ENCODE data around the gene RCAN1.

RCAN1 gene

GRCh38 chr21:34648739-34649297, 33.9 kb upstream of the RCAN1 start:
- DNase-seq (ENCODE audit: low read depth): no peak
- no peak for TF ChIP-seq CTCF (conservative IDR thresholded peaks at IDR 0.05; ENCODE audit: low read depth, low read length)
- H3K4me3 ChIP-seq (ENCODE audit: low read length): no peak overlapping the region

- no peak for DNase-seq (ENCODE audit: low read depth)
- no peak for TF ChIP-seq CTCF (conservative IDR thresholded peaks at IDR 0.05; ENCODE audit: low read depth, low read length)
- no peak overlapping the region for H3K4me3 ChIP-seq (ENCODE audit: low read length)
Observed at GRCh38 chr21:34647555-34647954, 32.6 kb upstream of the RCAN1 start.

- peak; percentile 97 for DNase-seq (ENCODE audit: low read depth)
- TF ChIP-seq CTCF (conservative IDR thresholded peaks at IDR 0.05; ENCODE audit: low read depth, low read length): no peak
- H3K4me3 ChIP-seq (ENCODE audit: low read length): no peak overlapping the region
Observed at GRCh38 chr21:34644825-34645224, 29.9 kb upstream of the RCAN1 start.

- no peak overlapping the region for H3K4me3 ChIP-seq (ENCODE audit: low read length)
- DNase-seq (ENCODE audit: low read depth): no peak
Observed at GRCh38 chr21:34642211-34643075, 27.5 kb upstream of the RCAN1 start.

GRCh38 chr21:34640858-34641257, 25.9 kb upstream of the RCAN1 start:
- no peak overlapping the region for H3K4me3 ChIP-seq (ENCODE audit: low read length)
- TF ChIP-seq CTCF (conservative IDR thresholded peaks at IDR 0.05; ENCODE audit: low read depth, low read length): no peak
- peak; percentile 43 for DNase-seq (ENCODE audit: low read depth)

More at GRCh38 chr21:34642211-34643075, 27.5 kb upstream of the RCAN1 start:
- no peak for TF ChIP-seq CTCF (conservative IDR thresholded peaks at IDR 0.05; ENCODE audit: low read depth, low read length)

GRCh38 chr21:34639882-34640788, 25.2 kb upstream of the RCAN1 start:
- TF ChIP-seq CTCF (conservative IDR thresholded peaks at IDR 0.05; ENCODE audit: low read depth, low read length): no peak
- no peak for DNase-seq (ENCODE audit: low read depth)
- no peak overlapping the region for H3K4me3 ChIP-seq (ENCODE audit: low read length)
